ENCODE data around the gene EDNRA. TPM values are rescaled to one million over a fixed set of nuclear protein-coding genes. Genes with fewer than 3 reads are reported as not detected.

Gene EDNRA
- total RNA-seq, 2 experiments from 2014 or later = not detected

DNA sequence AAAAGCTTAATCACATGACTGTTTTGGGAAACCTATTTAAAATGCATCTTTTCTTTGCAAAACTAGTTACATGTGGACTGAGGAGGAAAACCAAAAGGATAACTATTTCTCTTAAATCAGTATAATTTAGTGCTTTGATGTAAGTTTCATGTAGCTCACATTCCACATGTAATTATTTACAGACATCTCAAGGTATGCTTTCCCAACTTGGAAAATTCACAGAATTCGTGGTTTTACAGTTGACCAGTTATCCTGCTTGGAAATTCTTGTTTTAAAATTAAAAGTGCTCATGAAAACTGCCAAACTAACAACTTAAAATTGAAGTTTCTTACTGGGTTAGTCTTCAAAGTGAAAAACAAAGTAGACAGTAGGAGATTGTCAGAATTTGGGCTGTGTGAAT, 52.4 kb downstream of the EDNRA start:
- DNase-seq = no peak
- no peaks in the 10 kb centered on the region for H3K36me3 Mint-ChIP-seq
- H3K4me3 Mint-ChIP-seq = no peak overlapping the region
- peaks cover 13% of the 10 kb centered on the region for H3K27me3 Mint-ChIP-seq
- no peaks in the 10 kb centered on the region for H3K4me1 Mint-ChIP-seq
- ATAC-seq (ENCODE audit: low read depth) = no peak
- POLR2A ChIA-PET = no interaction called here
- H3K9me3 Mint-ChIP-seq = no peaks in the 10 kb centered on the region
- H3K27ac Mint-ChIP-seq = no peak overlapping the region

DNA sequence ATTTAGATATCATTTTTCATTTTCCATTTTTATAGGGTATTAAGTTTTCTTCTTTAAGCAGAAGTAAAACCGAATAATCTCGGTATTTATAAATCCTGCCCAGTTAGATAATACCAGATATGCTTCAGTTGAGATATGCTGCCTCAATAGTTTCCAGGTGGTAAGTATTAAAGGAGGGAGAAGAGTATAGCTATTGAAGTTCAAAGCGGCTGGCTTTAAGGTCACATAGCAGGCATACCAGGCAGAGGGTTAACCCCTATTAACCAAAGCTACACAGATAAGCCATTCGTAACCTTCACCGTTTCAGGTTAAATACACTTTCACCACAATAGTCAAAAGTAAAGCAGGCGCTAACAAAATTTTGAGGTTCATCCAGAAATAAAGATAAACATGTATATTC, 54.2 kb downstream of the EDNRA start:
- POLR2A ChIA-PET = interaction anchor here (0.7 kb wide), 1 partner anchor 461 kb away, joined by 3 read pairs; no protein-coding TSS in a partner anchor
- H3K9me3 Mint-ChIP-seq = no peaks in the 10 kb centered on the region
- no peak for ATAC-seq (ENCODE audit: low read depth)

DNA sequence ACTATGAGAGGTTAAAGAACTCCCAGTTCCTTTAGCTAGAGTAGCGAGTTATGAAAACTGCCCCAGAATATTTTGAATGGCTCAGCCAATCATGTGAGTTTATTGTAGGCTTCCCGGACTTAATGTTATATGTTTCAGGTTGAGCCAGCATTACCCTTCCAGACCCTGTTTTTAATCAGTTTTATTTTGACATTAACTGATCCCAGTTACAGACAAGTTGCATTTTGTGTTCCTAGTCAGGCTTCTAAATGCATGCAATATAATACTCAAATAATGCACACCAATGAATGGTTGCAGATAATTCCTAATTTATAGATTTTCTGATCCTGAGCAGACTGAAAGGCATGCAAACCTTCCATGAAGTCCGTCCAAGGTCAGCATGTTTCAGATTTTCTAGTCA, 57.8 kb downstream of the EDNRA start:
- Mint-ChIP-seq H3K27me3 (peaks cover 17% of the 10 kb centered on the region), H3K4me1 (no peaks in the 10 kb centered on the region), H3K4me3 (no peak overlapping the region), H3K9me3 (no peaks in the 10 kb centered on the region), H3K27ac (no peak overlapping the region), H3K36me3 (no peaks in the 10 kb centered on the region)
- DNase-seq = no peak
- POLR2A ChIA-PET = no interaction called here
- no peak for ATAC-seq (ENCODE audit: low read depth)

More for the DNA sequence above, 54.2 kb downstream of the EDNRA start:
- Mint-ChIP-seq H3K4me3 (no peak overlapping the region), H3K4me1 (no peaks in the 10 kb centered on the region), H3K27me3 (peaks cover 17% of the 10 kb centered on the region), H3K27ac (no peak overlapping the region), H3K36me3 (no peaks in the 10 kb centered on the region)
- no peak for DNase-seq

DNA sequence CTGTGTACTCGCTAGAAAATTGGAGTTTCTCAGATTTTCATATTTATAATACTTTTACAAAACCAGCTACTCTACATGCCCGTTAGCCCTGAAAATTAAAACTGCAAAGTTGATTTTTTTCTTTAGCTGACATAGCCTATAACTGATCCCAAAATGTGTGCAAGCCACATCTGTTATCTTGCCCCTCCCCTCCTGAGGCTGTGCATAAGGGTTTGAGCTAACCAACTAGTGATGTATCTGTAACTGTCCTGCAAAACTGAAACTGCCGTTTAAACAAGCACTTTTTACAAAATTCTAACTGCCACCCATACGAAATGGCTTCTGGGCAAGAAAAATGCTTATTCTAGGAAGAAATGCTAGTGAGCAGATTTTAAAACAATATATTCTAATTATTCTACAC, 59.1 kb downstream of the EDNRA start:
- Mint-ChIP-seq H3K27me3 (peaks cover 14% of the 10 kb centered on the region), H3K4me1 (no peaks in the 10 kb centered on the region), H3K36me3 (no peaks in the 10 kb centered on the region), H3K9me3 (no peaks in the 10 kb centered on the region), H3K27ac (no peak overlapping the region), H3K4me3 (no peak overlapping the region)
- POLR2A ChIA-PET = no interaction called here
- DNase-seq (no peak), ATAC-seq (ENCODE audit: low read depth) (no peak)

DNA sequence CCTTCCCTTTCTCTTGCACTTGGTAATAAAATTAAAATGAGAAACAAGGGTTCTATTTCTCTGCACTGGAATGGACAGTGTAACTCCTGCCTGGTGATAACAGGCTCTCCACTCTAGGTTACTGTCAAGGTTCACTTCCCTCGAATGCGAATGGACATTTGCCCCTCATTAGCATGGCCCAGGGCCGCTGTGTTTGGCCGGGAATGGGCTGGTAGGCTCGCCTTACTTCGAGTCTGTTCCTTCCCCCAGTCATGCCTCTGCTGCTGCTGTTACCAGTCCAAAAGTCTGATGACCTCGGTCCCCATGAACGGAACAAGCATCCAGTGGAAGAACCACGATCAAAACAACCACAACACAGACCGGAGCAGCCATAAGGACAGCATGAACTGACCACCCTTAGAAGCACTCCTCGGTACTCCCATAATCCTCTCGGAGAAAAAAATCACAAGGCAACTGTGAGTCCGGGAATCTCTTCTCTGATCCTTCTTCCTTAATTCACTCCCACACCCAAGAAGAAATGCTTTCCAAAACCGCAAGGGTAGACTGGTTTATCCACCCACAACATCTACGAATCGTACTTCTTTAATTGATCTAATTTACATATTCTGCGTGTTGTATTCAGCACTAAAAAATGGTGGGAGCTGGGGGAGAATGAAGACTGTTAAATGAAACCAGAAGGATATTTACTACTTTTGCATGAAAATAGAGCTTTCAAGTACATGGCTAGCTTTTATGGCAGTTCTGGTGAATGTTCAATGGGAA, 61.5 kb downstream of the EDNRA start:
- no peaks in the 10 kb centered on the region for H3K36me3 Mint-ChIP-seq
- no peaks in the 10 kb centered on the region for H3K9me3 Mint-ChIP-seq
- H3K4me3 Mint-ChIP-seq = no peak overlapping the region
- no peak for DNase-seq
- peaks cover 15% of the 10 kb centered on the region for H3K27me3 Mint-ChIP-seq
- POLR2A ChIA-PET = interaction anchor here (0.6 kb wide), 1 partner anchor 544 kb away, joined by 5 read pairs; no protein-coding TSS in a partner anchor
- no peak overlapping the region for H3K27ac Mint-ChIP-seq
- H3K4me1 Mint-ChIP-seq = no peaks in the 10 kb centered on the region
- no peak for ATAC-seq (ENCODE audit: low read depth)

DNA sequence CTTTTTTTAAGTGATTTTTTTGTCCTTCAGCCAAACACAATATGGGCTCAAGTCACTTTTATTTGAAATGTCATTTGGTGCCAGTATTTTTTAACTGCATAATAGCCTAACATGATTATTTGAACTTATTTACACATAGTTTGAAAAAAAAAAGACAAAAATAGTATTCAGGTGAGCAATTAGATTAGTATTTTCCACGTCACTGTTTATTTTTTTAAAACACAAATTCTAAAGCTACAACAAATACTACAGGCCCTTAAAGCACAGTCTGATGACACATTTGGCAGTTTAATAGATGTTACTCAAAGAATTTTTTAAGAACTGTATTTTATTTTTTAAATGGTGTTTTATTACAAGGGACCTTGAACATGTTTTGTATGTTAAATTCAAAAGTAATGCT, 62.1 kb downstream of the EDNRA start:
- no peaks in the 10 kb centered on the region for H3K4me1 Mint-ChIP-seq
- no peak overlapping the region for H3K4me3 Mint-ChIP-seq
- POLR2A ChIA-PET = no interaction called here
- DNase-seq (no peak), ATAC-seq (ENCODE audit: low read depth) (no peak)
- H3K9me3 Mint-ChIP-seq = no peaks in the 10 kb centered on the region
- H3K27ac Mint-ChIP-seq = no peak overlapping the region
- no peaks in the 10 kb centered on the region for H3K36me3 Mint-ChIP-seq
- H3K27me3 Mint-ChIP-seq = peaks cover 16% of the 10 kb centered on the region

DNA sequence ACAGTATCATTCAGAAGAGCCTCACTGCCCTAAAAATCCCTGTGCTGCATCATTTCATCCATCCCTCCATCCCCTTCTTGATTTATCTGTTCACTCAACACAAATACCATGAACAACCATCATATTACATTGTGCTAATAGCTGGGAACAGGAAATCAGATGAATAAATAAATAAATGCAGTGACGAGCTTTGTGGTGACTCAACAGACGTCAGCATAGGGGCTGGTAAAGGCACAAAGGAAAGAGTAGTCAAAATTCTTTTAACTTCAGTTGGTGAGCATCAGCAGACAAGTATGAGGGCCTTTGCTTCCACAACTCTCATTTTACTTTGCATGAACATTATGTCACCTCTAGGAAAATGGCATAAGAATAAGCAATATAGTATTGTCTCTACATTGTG, 65.5 kb downstream of the EDNRA start:
- no peak overlapping the region for H3K27ac Mint-ChIP-seq
- POLR2A ChIA-PET = no interaction called here
- H3K9me3 Mint-ChIP-seq = peaks cover 2% of the 10 kb centered on the region
- peaks cover 7% of the 10 kb centered on the region for H3K4me1 Mint-ChIP-seq
- no peak for DNase-seq
- H3K4me3 Mint-ChIP-seq = no peak overlapping the region
- ATAC-seq (ENCODE audit: low read depth) = no peak
- no peaks in the 10 kb centered on the region for H3K36me3 Mint-ChIP-seq
- peaks cover 8% of the 10 kb centered on the region for H3K27me3 Mint-ChIP-seq

DNA sequence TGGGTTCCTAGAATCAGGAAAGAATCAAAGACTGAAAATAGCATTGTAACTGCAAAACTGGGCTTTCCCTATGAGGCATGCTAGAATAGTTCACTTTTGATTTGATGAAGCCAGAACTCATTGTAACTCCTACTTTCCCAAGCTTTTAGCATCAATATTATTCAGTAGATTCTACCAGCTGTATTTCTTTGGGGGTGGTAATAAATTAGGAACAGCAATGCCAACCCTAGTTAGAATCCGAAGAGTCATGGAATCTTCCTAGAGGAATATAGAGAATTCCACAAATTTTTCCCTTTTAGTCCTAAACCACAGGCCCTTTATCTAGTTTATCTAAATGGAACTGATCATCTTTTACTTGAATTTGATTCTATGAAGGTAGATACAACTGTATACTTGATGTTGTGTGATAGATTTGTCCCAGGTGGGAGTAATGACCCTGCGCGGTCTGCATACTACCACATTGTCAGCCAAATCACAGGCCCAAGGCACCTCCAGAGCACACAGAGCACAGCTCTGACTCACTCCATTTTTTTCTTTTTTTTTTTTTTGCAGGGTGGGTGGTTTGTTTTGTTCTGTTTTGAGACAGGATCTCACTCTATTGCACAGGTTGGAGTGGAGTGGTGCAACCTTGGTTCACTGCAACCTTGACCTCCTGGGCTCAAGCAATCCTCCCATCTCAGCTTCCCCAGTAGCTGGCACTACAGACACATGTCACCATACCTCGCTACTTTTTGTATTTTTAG, 66.6 kb downstream of the EDNRA start:
- peaks cover 11% of the 10 kb centered on the region for H3K9me3 Mint-ChIP-seq
- H3K36me3 Mint-ChIP-seq = no peaks in the 10 kb centered on the region
- H3K27ac Mint-ChIP-seq = no peak overlapping the region
- no peak overlapping the region for H3K4me3 Mint-ChIP-seq
- H3K4me1 Mint-ChIP-seq = peaks cover 7% of the 10 kb centered on the region
- H3K27me3 Mint-ChIP-seq = peaks cover 8% of the 10 kb centered on the region
- POLR2A ChIA-PET = no interaction called here
- DNase-seq = no peak
- no peak for ATAC-seq (ENCODE audit: low read depth)

DNA sequence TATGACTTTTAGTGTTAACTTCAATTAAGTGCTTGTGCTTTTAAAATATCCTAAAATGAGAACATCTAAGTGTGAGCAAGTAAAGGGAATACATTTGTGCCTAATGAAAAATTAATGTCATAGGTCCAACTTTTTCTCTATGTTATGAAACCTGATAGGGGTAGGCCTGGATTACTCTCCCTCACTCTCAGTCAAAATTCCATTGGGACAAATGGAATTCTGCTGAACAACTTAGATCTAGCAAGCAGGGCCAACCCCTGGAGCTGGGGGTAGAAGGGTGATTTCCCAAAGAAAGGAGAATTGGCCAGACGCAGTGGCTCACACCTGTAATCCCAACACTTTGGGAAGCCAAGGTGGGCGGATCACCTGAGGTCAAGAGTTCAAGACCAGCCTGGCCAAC, 67.4 kb downstream of the EDNRA start:
- DNase-seq = no peak
- H3K4me1 Mint-ChIP-seq = peaks cover 7% of the 10 kb centered on the region
- H3K36me3 Mint-ChIP-seq = no peaks in the 10 kb centered on the region
- no peak overlapping the region for H3K27ac Mint-ChIP-seq
- H3K9me3 Mint-ChIP-seq = peaks cover 11% of the 10 kb centered on the region
- H3K4me3 Mint-ChIP-seq = no peak overlapping the region
- ATAC-seq (ENCODE audit: low read depth) = no peak
- H3K27me3 Mint-ChIP-seq = peaks cover 8% of the 10 kb centered on the region
- POLR2A ChIA-PET = no interaction called here

DNA sequence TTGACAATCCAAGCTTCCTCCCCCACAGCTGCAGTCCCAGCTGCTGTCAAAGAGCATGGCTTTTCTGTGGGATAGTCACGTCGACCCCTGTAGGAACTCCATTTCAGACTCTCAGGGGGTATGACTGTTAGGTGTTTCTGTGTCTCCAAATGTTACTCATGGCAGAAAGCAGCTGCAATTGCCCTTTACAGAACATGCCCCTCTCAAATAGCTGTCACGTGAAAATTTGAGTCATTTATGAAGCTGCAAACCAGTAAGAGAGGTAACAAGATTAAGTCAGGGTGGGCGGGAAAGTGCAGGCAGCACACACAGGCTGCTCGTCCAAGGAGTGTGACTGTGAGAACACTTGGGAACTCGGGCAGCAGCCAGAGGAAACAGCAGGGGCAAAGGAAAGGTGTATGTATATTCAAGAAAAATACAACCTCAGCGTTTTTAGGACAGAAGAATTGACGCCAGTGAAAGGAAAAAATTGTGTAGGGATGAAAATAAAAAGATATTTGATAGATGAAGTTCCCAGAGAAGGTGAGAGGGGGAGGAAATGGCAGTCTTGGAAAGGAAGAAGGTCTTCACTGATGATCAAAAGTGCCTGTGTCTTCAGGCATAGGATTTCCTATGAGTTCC, 69.8 kb downstream of the EDNRA start:
- no peak for ATAC-seq (ENCODE audit: low read depth)
- Mint-ChIP-seq H3K27ac (no peak overlapping the region), H3K9me3 (peaks cover 11% of the 10 kb centered on the region)

DNA sequence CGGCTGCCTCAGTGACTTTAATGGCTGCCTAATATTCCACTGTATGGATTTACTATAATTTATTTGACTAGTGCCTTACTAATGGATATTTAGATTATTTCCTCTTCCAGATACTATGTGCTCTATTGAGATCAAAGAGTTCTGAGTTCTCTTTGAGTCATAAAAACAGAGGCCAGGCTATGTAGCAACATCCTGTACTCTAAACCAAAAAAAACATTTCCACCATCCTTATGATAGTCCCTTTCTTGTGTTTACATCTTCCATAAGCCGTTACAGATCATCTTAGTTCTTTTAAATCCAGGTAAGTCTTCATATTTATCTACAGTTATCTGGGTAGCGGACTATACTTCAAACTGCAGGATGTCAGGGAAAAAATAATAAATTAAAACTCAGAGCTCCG, 79.7 kb downstream of the EDNRA start:
- ATAC-seq (ENCODE audit: low read depth) (no peak), DNase-seq (no peak)
- Mint-ChIP-seq H3K36me3 (no peaks in the 10 kb centered on the region), H3K27me3 (peaks cover 7% of the 10 kb centered on the region), H3K27ac (no peak overlapping the region), H3K4me1 (no peaks in the 10 kb centered on the region), H3K9me3 (peaks cover 1% of the 10 kb centered on the region), H3K4me3 (no peak overlapping the region)
- POLR2A ChIA-PET = no interaction called here

More for the DNA sequence above, 69.8 kb downstream of the EDNRA start:
- H3K27me3 Mint-ChIP-seq = peaks cover 3% of the 10 kb centered on the region
- H3K4me1 Mint-ChIP-seq = peaks cover 7% of the 10 kb centered on the region
- peak overlapping the region; percentile 8 for H3K4me3 Mint-ChIP-seq
- no peak for DNase-seq
- no peaks in the 10 kb centered on the region for H3K36me3 Mint-ChIP-seq
- POLR2A ChIA-PET = no interaction called here

DNA sequence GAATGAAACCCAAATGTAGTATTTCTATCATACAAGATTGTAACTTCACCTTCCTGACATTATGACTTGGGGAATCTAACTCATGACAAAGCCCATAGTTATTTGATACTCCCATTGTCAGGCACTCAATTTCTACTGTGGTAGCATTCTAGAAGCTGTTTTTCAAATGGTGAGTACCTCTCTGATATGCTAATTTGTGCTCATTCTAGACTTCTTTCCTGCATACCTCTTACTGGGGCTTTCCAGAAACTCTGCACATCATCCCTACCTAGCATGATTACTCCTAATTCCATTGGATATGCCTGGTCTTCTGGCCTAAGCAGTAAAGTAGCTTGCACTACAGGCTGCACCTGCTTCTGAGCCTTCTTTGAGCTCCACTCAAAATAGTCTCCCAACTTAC, 85.9 kb downstream of the EDNRA start:
- Mint-ChIP-seq H3K27ac (no peak overlapping the region), H3K36me3 (no peaks in the 10 kb centered on the region), H3K4me3 (no peak overlapping the region), H3K27me3 (peaks cover 7% of the 10 kb centered on the region), H3K4me1 (no peaks in the 10 kb centered on the region), H3K9me3 (peaks cover 1% of the 10 kb centered on the region)
- no peak for ATAC-seq (ENCODE audit: low read depth)
- DNase-seq = no peak
- POLR2A ChIA-PET = no interaction called here

DNA sequence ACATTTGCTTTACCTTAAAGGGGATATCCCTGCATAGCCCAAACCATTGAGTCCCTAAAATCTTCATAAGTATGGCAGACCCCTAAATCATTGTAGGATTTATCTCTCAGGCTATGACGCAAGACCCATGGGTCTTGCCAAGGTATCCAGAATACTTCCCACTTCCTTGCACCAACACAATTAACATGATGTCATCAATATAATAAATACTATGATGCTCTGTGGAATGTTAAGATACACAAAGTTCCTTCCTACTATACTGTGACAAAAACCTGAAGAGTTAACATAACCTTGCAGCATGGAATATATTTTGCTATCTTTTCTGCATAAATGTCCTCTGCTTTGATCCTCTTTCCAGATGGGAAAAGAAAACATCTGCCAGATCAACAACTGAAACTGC, 86.4 kb downstream of the EDNRA start:
- peaks cover 1% of the 10 kb centered on the region for H3K9me3 Mint-ChIP-seq
- H3K4me3 Mint-ChIP-seq = no peak overlapping the region
- H3K27me3 Mint-ChIP-seq = peaks cover 7% of the 10 kb centered on the region
- DNase-seq (no peak), ATAC-seq (ENCODE audit: low read depth) (no peak)
- no peak overlapping the region for H3K27ac Mint-ChIP-seq
- no peaks in the 10 kb centered on the region for H3K4me1 Mint-ChIP-seq
- no peaks in the 10 kb centered on the region for H3K36me3 Mint-ChIP-seq
- POLR2A ChIA-PET = no interaction called here

DNA sequence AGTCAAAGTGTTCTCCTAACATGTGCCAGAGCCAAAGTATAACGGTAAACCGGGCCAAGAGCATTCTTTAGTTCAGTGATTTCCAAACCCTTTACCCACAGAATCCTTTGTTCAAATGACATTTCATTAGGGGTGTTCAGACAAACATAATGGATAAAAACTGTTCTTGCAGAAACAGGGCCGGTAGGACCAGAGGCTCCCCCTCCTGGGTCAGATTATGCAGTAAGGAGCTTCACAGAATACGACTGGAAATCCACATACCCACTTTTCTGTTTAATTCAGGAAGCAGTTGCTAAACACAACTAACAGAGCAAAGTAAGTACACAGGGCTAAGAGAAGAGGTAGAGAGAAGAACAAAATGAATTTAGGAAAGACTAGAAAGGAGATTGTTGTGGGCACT, 89.7 kb downstream of the EDNRA start:
- ATAC-seq (ENCODE audit: low read depth) = no peak
- POLR2A ChIA-PET = no interaction called here
- H3K36me3 Mint-ChIP-seq = no peaks in the 10 kb centered on the region
- H3K27ac Mint-ChIP-seq = no peak overlapping the region
- no peak for DNase-seq
- H3K4me3 Mint-ChIP-seq = no peak overlapping the region
- no peaks in the 10 kb centered on the region for H3K9me3 Mint-ChIP-seq
- H3K4me1 Mint-ChIP-seq = no peaks in the 10 kb centered on the region
- peaks cover 3% of the 10 kb centered on the region for H3K27me3 Mint-ChIP-seq

All from activated naive CD8-positive, alpha-beta T cell treated with anti-CD3 and anti-CD28 coated beads, Interleukin-2, amount 10 ng/mL, durations not matched to agents 7 days and 5 days (primary cell).